Activated naive CD8-positive, alpha-beta T cell treated with anti-CD3 and anti-CD28 coated beads for 36 hours (primary cell): ENCODE results near the gene IBA57. TPM values are rescaled to one million over a fixed set of nuclear protein-coding genes. Genes with fewer than 3 reads are reported as not detected.
A peak's percentile ranks its signal among the peaks of the same experiment; 100 is the strongest.
"Not testable (repeated sequence)": the region's sequence is repeated elsewhere in the genome, so short reads cannot be mapped to it uniquely, and the experiment has no call there.

Experiments used
- DNase-seq: peaks from one replicate; pipeline ENCODE4 v3.0.0; 2021
- H3K27ac Mint-ChIP-seq: one replicate; pipeline ENCODE4 v1.8.0; 2022; ENCODE audit warnings: mild to moderate bottlenecking, moderate library complexity, mixed read lengths
- H3K27me3 Mint-ChIP-seq: one replicate; pipeline ENCODE4 v1.8.0; 2022; ENCODE audit warnings: mild to moderate bottlenecking, mixed read lengths
- H3K36me3 Mint-ChIP-seq: one replicate; pipeline ENCODE4 v1.8.0; 2021; ENCODE audit warnings: mild to moderate bottlenecking, mixed read lengths
- H3K4me1 Mint-ChIP-seq: one replicate; pipeline ENCODE4 v1.8.0; 2021; ENCODE audit warnings: mixed read lengths
- H3K4me3 Mint-ChIP-seq: one replicate; pipeline ENCODE4 v1.8.0; 2022; ENCODE audit warnings: mild to moderate bottlenecking, moderate library complexity, mixed read lengths
- H3K9me3 Mint-ChIP-seq: one replicate; pipeline ENCODE4 v1.8.0; 2022; ENCODE audit warnings: mixed read lengths
- total RNA-seq, 2 experiments: library from RNA; stranded (reverse); gene quantifications; one replicate each; pipeline ENCODE4 v1.2.3, GENCODE V29; 2021

The IBA57 gene
- total RNA-seq, 2 experiments from 2014 or later = 18.1 to 19.3 TPM

GRCh38 chr1:228213917-228214808 is 48.6 kb downstream of the IBA57 start:
- Mint-ChIP-seq H3K36me3 (no peaks in the 10 kb centered on the region), H3K4me3 (peak overlapping the region; percentile 84), H3K27me3 (no peaks in the 10 kb centered on the region), H3K27ac (peak overlapping the region; percentile 29), H3K4me1 (peaks cover 4% of the 10 kb centered on the region), H3K9me3 (no peaks in the 10 kb centered on the region)
- DNase-seq = peak; percentile 38

- peak overlapping the region; percentile 84 for H3K4me3 Mint-ChIP-seq
Measured at GRCh38 chr1:228214921-228215662, 49.5 kb downstream of the IBA57 start.

GRCh38 chr1:228215663-228216116 is 50.1 kb downstream of the IBA57 start:
- Mint-ChIP-seq H3K27ac (no peak overlapping the region), H3K36me3 (no peaks in the 10 kb centered on the region), H3K4me3 (no peak overlapping the region), H3K27me3 (no peaks in the 10 kb centered on the region), H3K4me1 (peaks cover 4% of the 10 kb centered on the region), H3K9me3 (no peaks in the 10 kb centered on the region)
- DNase-seq = no peak

More at GRCh38 chr1:228214921-228215662, 49.5 kb downstream of the IBA57 start:
- H3K4me1 Mint-ChIP-seq = peaks cover 4% of the 10 kb centered on the region
- H3K27me3 Mint-ChIP-seq = no peaks in the 10 kb centered on the region
- no peaks in the 10 kb centered on the region for H3K36me3 Mint-ChIP-seq
- H3K9me3 Mint-ChIP-seq = no peaks in the 10 kb centered on the region
- DNase-seq = no peak
- no peak overlapping the region for H3K27ac Mint-ChIP-seq

GRCh38 chr1:228216371-228217320 is 51.0 kb downstream of the IBA57 start:
- H3K9me3 Mint-ChIP-seq = no peaks in the 10 kb centered on the region
- no peak overlapping the region for H3K4me3 Mint-ChIP-seq
- H3K4me1 Mint-ChIP-seq = peaks cover 4% of the 10 kb centered on the region
- H3K27ac Mint-ChIP-seq = no peak overlapping the region
- peaks cover 2% of the 10 kb centered on the region for H3K36me3 Mint-ChIP-seq
- no peak for DNase-seq
- no peaks in the 10 kb centered on the region for H3K27me3 Mint-ChIP-seq

- H3K27ac Mint-ChIP-seq = no peak overlapping the region
Measured at GRCh38 chr1:228217551-228218344, 52.1 kb downstream of the IBA57 start.

GRCh38 chr1:228218513-228219244 is 53.1 kb downstream of the IBA57 start:
- H3K36me3 Mint-ChIP-seq = peaks cover 18% of the 10 kb centered on the region
- no peak overlapping the region for H3K27ac Mint-ChIP-seq

More at GRCh38 chr1:228217551-228218344, 52.1 kb downstream of the IBA57 start:
- Mint-ChIP-seq H3K4me3 (no peak overlapping the region), H3K27me3 (no peaks in the 10 kb centered on the region), H3K9me3 (no peaks in the 10 kb centered on the region), H3K36me3 (peaks cover 10% of the 10 kb centered on the region), H3K4me1 (peaks cover 4% of the 10 kb centered on the region)
- no peak for DNase-seq

GRCh38 chr1:228219245-228219961 is 53.8 kb downstream of the IBA57 start:
- no peak overlapping the region for H3K4me3 Mint-ChIP-seq
- H3K36me3 Mint-ChIP-seq = peaks cover 25% of the 10 kb centered on the region
- H3K27me3 Mint-ChIP-seq = no peaks in the 10 kb centered on the region
- no peak for DNase-seq
- peaks cover 2% of the 10 kb centered on the region for H3K4me1 Mint-ChIP-seq
- H3K27ac Mint-ChIP-seq = no peak overlapping the region
- peaks cover 1% of the 10 kb centered on the region for H3K9me3 Mint-ChIP-seq

More at GRCh38 chr1:228218513-228219244, 53.1 kb downstream of the IBA57 start:
- Mint-ChIP-seq H3K4me3 (no peak overlapping the region), H3K9me3 (peaks cover 1% of the 10 kb centered on the region), H3K27me3 (no peaks in the 10 kb centered on the region), H3K4me1 (peaks cover 2% of the 10 kb centered on the region)
- DNase-seq = no peak

- Mint-ChIP-seq H3K4me1 (no peaks in the 10 kb centered on the region), H3K9me3 (peaks cover 5% of the 10 kb centered on the region), H3K4me3 (no peak overlapping the region), H3K27ac (no peak overlapping the region), H3K36me3 (peaks cover 33% of the 10 kb centered on the region), H3K27me3 (no peaks in the 10 kb centered on the region)
- DNase-seq = no peak
Measured at GRCh38 chr1:228219962-228220780, 54.6 kb downstream of the IBA57 start.

- not testable (repeated sequence) for H3K27ac Mint-ChIP-seq, H3K4me1 Mint-ChIP-seq, H3K27me3 Mint-ChIP-seq, H3K4me3 Mint-ChIP-seq, DNase-seq, H3K9me3 Mint-ChIP-seq
- peaks cover 42% of the 10 kb centered on the region for H3K36me3 Mint-ChIP-seq
Measured at GRCh38 chr1:228221097-228221496, 55.5 kb downstream of the IBA57 start.

- Mint-ChIP-seq H3K4me1 (no peaks in the 10 kb centered on the region), H3K27ac (no peak overlapping the region), H3K9me3 (peaks cover 5% of the 10 kb centered on the region), H3K4me3 (no peak overlapping the region), H3K36me3 (peaks cover 43% of the 10 kb centered on the region), H3K27me3 (no peaks in the 10 kb centered on the region)
- no peak for DNase-seq
Measured at GRCh38 chr1:228222548-228222947, 56.9 kb downstream of the IBA57 start.

GRCh38 chr1:228224198-228225164 is 58.9 kb downstream of the IBA57 start:
- Mint-ChIP-seq H3K27ac (no peak overlapping the region), H3K27me3 (no peaks in the 10 kb centered on the region), H3K4me3 (no peak overlapping the region), H3K36me3 (peaks cover 49% of the 10 kb centered on the region), H3K4me1 (no peaks in the 10 kb centered on the region), H3K9me3 (peaks cover 5% of the 10 kb centered on the region)
- DNase-seq = no peak
